K562 (cell line): Measurements from ENCODE around the gene MYO6. TPM values are rescaled to one million over a fixed set of nuclear protein-coding genes. Genes with fewer than 3 reads are reported as not detected.

Source experiments
- ATAC-seq: fragments of 200-7000 bp; cut with Tn5 transposase; 3 replicates; pipeline ENCODE4 v1.9.1; 2020; ENCODE audit warnings: moderate library complexity
- BruUV-seq: library from RNA; stranded (reverse); fragments of 400-500 nt; replicated peaks from 2 replicates; lab custom pipeline; 2021; lab: Mats Ljungman, UMichigan
- CTCF ChIA-PET: fragments of 300-600 bp; formaldehyde crosslinking; extraction: SDS; loops from one replicate; lab custom pipeline; 2021; ENCODE audit warnings: low intra/inter-chr PET ratio; lab: Yijun Ruan, JAX
- POLR2A ChIA-PET: fragments of 300-600, 350-650 bp; sonication (Branson Sonifier 250); formaldehyde crosslinking; extraction: SDS; loops from one replicate; lab custom pipeline; 2021; ENCODE audit warnings: antibody characterized with exemption, inconsistent platforms; lab: Yijun Ruan, JAX
- DNase-seq, 4 experiments: peaks; one replicate each; pipeline versions ENCODE4 v3.0.0 to v3.0.0-alpha.2; 2011 to 2018; ENCODE audit warnings: low spot score in 3 of 4, mixed read lengths in 3 of 4; ENCODE audit errors: extremely low read depth in 1 of 4
- FAIRE-seq: peaks from 2 replicates; lab custom pipeline; 2011; peaks lifted over from hg19 to GRCh38; lab: Jason Lieb, UNC
- H2AFZ ChIP-seq: 2 replicates; pipeline ENCODE4 v1.6.0; 2011; ENCODE audit warnings: low read depth, low read length, control low read depth, inconsistent platforms
- H3K27ac ChIP-seq: fragments of 200-600 bp; 3 replicates; pipeline ENCODE4 v1.8.0; 2011; ENCODE audit warnings: low read depth, mild to moderate bottlenecking, control low read depth, inconsistent platforms, low read length, moderate library complexity, mixed read lengths; ENCODE audit errors: extremely low read depth
- H3K27me3 ChIP-seq, 2 experiments: fragments of 300-600 bp in 1 of 2; 2 replicates in 1 of 2; 3 replicates in 1 of 2; pipeline versions ENCODE4 v1.6.0 to v1.8.0; 2011; ENCODE audit warnings: inconsistent platforms in 2 of 2, low read length in 2 of 2, mild to moderate bottlenecking in 1 of 2, mixed read lengths in 1 of 2, moderate library complexity in 1 of 2; ENCODE audit not compliant: control insufficient read depth in 2 of 2, insufficient read depth in 2 of 2
- H3K36me3 ChIP-seq: fragments of 300-600 bp; 3 replicates; pipeline ENCODE4 v1.8.0; 2011; ENCODE audit warnings: mild to moderate bottlenecking, low read length, inconsistent platforms; ENCODE audit not compliant: control insufficient read depth, insufficient read depth
- H3K4me1 ChIP-seq, 2 experiments: fragments of 200-600 bp in 1 of 2; replicated peaks in 1 of 2; 2 replicates in 1 of 2; 3 replicates in 1 of 2; pipeline versions ENCODE4 v1.5.1 to v1.8.0; 2011; ENCODE audit warnings: inconsistent platforms in 2 of 2, low read length in 2 of 2, mild to moderate bottlenecking in 1 of 2, mixed read lengths in 1 of 2, moderate library complexity in 1 of 2; ENCODE audit not compliant: control insufficient read depth in 2 of 2, insufficient read depth in 2 of 2
- H3K4me2 ChIP-seq: 2 replicates; pipeline ENCODE4 v1.6.1; 2011; ENCODE audit warnings: low read length, control low read depth, inconsistent platforms, mixed read lengths; ENCODE audit not compliant: insufficient read depth
- H3K4me3 ChIP-seq: fragments of 200-600 bp; sonication (generic), shearing (Covaris generic); 2 replicates; pipeline ENCODE4 v1.5.1; 2016; ENCODE audit warnings: control low read depth, inconsistent platforms
- H3K79me2 ChIP-seq: fragments of 200-600 bp; 3 replicates; pipeline ENCODE4 v1.8.0; 2011; ENCODE audit warnings: low read length, inconsistent platforms; ENCODE audit not compliant: control insufficient read depth, insufficient read depth
- H3K9ac ChIP-seq, 2 experiments: 2 replicates each; pipeline versions ENCODE4 v1.6.0 to v1.6.1; 2011; ENCODE audit warnings: low read depth in 2 of 2, low read length in 2 of 2, control low read depth in 1 of 2, inconsistent platforms in 1 of 2, mild to moderate bottlenecking in 1 of 2, mixed read lengths in 1 of 2; ENCODE audit not compliant: insufficient read depth in 1 of 2
- H3K9me1 ChIP-seq: one replicate; pipeline ENCODE4 v1.6.0; 2011; ENCODE audit warnings: inconsistent platforms, mild to moderate bottlenecking, low read length, moderate library complexity; ENCODE audit not compliant: control insufficient read depth, insufficient read depth
- H3K9me3 ChIP-seq: replicated peaks from 2 replicates; pipeline ENCODE4 v1.5.1; 2011; ENCODE audit warnings: low read depth, low read length, inconsistent platforms; ENCODE audit not compliant: control insufficient read depth, insufficient read depth
- H4K20me1 ChIP-seq: replicated peaks from 2 replicates; pipeline ENCODE4 v1.6.1; 2011; ENCODE audit warnings: low read length, inconsistent platforms, mixed read lengths; ENCODE audit not compliant: control insufficient read depth, insufficient read depth
- ATF3 ChIP-seq, 2 experiments: fragments of 450-650 bp in 1 of 2; sonication (generic) in 1 of 2; formaldehyde crosslinking in 1 of 2; IDR thresholded peaks in 1 of 2; conservative IDR thresholded peaks in 1 of 2; 2 replicates each; pipeline versions ENCODE4 v1.6.1 to v1.8.1; 2016 to 2023; ENCODE audit warnings: mild to moderate bottlenecking in 2 of 2, moderate library complexity in 2 of 2, inconsistent platforms in 1 of 2, missing genetic modification reagents in 1 of 2
- BRCA1 ChIP-seq, 2 experiments: fragments of 450-650 bp in 1 of 2; sonication (generic) in 1 of 2; formaldehyde crosslinking in 1 of 2; IDR thresholded peaks; 2 replicates each; pipeline versions ENCODE4 v1.5.0 to v1.6.1; 2017 to 2020; ENCODE audit warnings: mild to moderate bottlenecking in 1 of 2, missing genetic modification reagents in 1 of 2
- FOXK2 ChIP-seq, 2 experiments: fragments of 450-650 bp; IDR thresholded peaks in 1 of 2; conservative IDR thresholded peaks in 1 of 2; 2 replicates each; pipeline ENCODE4 v1.6.1; 2016; ENCODE audit warnings: low read depth in 2 of 2, mild to moderate bottlenecking in 1 of 2
- WGBS: fragments of 100-300 bp; shearing (Covaris generic); methylation state at CpG from one replicate; pipeline ENCODE4 v1.1.6; 2016; ENCODE audit warnings: low coverage, mixed read lengths; ENCODE audit not compliant: insufficient coverage; ENCODE audit errors: missing lambda C conversion rate; 5-methylcytosine and 5-hydroxymethylcytosine counted together
- in situ Hi-C: fragments of 300-500 bp; cut with MboI; formaldehyde crosslinking; loops from 4 replicates; pipeline ENCODE4 v1.15.0; 2018; ENCODE audit warnings: inconsistent platforms, mixed read lengths
- intact Hi-C: fragments of 100-400 bp; cut with micrococcal nuclease; formaldehyde crosslinking; loops from 2 replicates; pipeline ENCODE4 v1.14.2; 2022
- polyA plus RNA-seq, 8 experiments: library from polyadenylated mRNA; depleted of rRNA in 4 of 8; stranded (reverse) in 5 of 8; unstranded in 3 of 8; fragments of >200 nt; fragmentation: Nextera tagmentation in 2 of 8; fragmentation: Illumina TruSeq in 1 of 8; extraction: Ambion mirVana in 2 of 8; extraction: Trizol in 1 of 8; gene quantifications; 2 replicates each; pipeline versions ENCODE4 v1.2.1 to v1.2.3, GENCODE V29; 2011 to 2014; ENCODE audit warnings: inconsistent platforms in 1 of 8, missing spikeins in 1 of 8
- total RNA-seq, 7 experiments: library from RNA; depleted of rRNA in 6 of 7; stranded (reverse); fragments of >200 nt in 6 of 7; fragmentation: Illumina TruSeq in 2 of 7; extraction: Trizol in 2 of 7; gene quantifications; 2 replicates each; pipeline versions ENCODE4 v1.2.1 to v1.2.3, GENCODE V29; 2011 to 2021; ENCODE audit warnings: low replicate concordance in 1 of 7
- TF ChIP-seq, protein P1 (sequence below): fragments of 450-650 bp; IDR thresholded peaks from 2 replicates; pipeline ENCODE4 v1.6.1; 2018; ENCODE audit warnings: mild to moderate bottlenecking, low read depth; ENCODE audit not compliant: partially characterized antibody

MYO6 gene
- total and polyA plus RNA-seq, 9 of the 15 experiments (the other 6 are each of a cell fraction or from before 2014, with no cell fraction given): 1.3 to 5.5 (median 2.7) TPM

GRCh38 chr6:75819776-75820487 lies 70.9 kb downstream of the MYO6 start:
- Histone ChIP-seq H3K4me1 (no peaks in the 10 kb centered on the region), H2AFZ (no peak overlapping the region), H4K20me1 (no peaks in the 10 kb centered on the region), H3K27ac (no peak overlapping the region), H3K4me3 (no peak overlapping the region), H3K27me3 (no peaks in the 10 kb centered on the region), H3K9me3 (no peaks in the 10 kb centered on the region), H3K79me2 (no peaks in the 10 kb centered on the region), H3K9me1 (no peaks in the 10 kb centered on the region), H3K4me2 (no peak overlapping the region), H3K9ac (no peak overlapping the region), H3K36me3 (no peaks in the 10 kb centered on the region)
- WGBS: 14% methylated on average over 5 of the region's 5 CpGs
- DNase-seq (no peak), FAIRE-seq (no peak), ATAC-seq (no peak)
- TF ChIP-seq FOXK2 (conservative IDR thresholded peaks at IDR 0.05 in 1 of 2, IDR thresholded peaks at IDR 0.05 in 1 of 2; ENCODE audit: low read depth in 2 of 2) (no peak), BRCA1 (IDR thresholded peaks at IDR 0.05) (no peak), BRCA1 (CRISPR knock-in tag; IDR thresholded peaks at IDR 0.05) (no peak)
- intact Hi-C loops (no loop called here), in situ Hi-C loops (no loop called here)
- ChIA-PET POLR2A (no interaction called here), CTCF (no interaction called here)
- no TSS peak for BruUV-seq

GRCh38 chr6:75824160-75824559 lies 75.1 kb downstream of the MYO6 start:
- DNase-seq: no peak
- Histone ChIP-seq H3K4me2 (no peak overlapping the region), H3K27me3 (no peaks in the 10 kb centered on the region), H3K36me3 (no peaks in the 10 kb centered on the region), H3K79me2 (no peaks in the 10 kb centered on the region), H3K27ac (no peak overlapping the region), H3K9me1 (no peaks in the 10 kb centered on the region), H3K4me3 (no peak overlapping the region), H3K9ac (no peak overlapping the region), H3K4me1 (no peaks in the 10 kb centered on the region), H2AFZ (no peak overlapping the region), H3K9me3 (no peaks in the 10 kb centered on the region), H4K20me1 (no peaks in the 10 kb centered on the region)
- ATAC-seq: no peak
- intact Hi-C loops: no loop called here
- POLR2A ChIA-PET: no interaction called here
- CTCF ChIA-PET: no interaction called here
- TF ChIP-seq, protein P1, sequence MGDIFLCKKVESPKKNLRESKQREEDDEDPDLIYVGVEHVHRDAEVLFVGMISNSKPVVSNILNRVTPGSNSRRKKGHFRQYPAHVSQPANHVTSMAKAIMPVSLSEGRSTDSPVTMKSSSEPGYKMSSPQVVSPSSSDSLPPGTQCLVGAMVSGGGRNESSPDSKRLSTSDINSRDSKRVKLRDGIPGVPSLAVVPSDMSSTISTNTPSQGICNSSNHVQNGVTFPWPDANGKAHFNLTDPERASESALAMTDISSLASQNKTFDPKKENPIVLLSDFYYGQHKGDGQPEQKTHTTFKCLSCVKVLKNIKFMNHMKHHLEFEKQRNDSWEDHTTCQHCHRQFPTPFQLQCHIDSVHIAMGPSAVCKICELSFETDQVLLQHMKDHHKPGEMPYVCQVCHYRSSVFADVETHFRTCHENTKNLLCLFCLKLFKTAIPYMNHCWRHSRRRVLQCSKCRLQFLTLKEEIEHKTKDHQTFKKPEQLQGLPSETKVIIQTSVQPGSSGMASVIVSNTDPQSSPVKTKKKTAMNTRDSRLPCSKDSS: no peak
- TF ChIP-seq ATF3 (IDR thresholded peaks at IDR 0.05) (no peak), ATF3 (CRISPR knock-in tag; conservative IDR thresholded peaks at IDR 0.05) (no peak)
- no TSS peak for BruUV-seq
- FAIRE-seq: no peak
- in situ Hi-C loops: no loop called here
